Loucy (cell line): ENCODE data around the gene SFXN3.

ENCODE experiments used
- EZH2phosphoT487 ChIP-seq: fragments of 200-600 bp; IDR thresholded peaks from 2 replicates; pipeline ENCODE4 v1.6.1; 2018; ENCODE audit warnings: antibody characterized with exemption, mild to moderate bottlenecking, moderate library complexity, borderline replicate concordance
- TF ChIP-seq, protein P1 (sequence below): fragments of 200-600 bp; sonication (generic); conservative IDR thresholded peaks from 2 replicates; pipeline ENCODE4 v1.5.1; 2014; ENCODE audit warnings: mild to moderate bottlenecking, antibody characterized with exemption, low read length

- TF ChIP-seq, protein P1, sequence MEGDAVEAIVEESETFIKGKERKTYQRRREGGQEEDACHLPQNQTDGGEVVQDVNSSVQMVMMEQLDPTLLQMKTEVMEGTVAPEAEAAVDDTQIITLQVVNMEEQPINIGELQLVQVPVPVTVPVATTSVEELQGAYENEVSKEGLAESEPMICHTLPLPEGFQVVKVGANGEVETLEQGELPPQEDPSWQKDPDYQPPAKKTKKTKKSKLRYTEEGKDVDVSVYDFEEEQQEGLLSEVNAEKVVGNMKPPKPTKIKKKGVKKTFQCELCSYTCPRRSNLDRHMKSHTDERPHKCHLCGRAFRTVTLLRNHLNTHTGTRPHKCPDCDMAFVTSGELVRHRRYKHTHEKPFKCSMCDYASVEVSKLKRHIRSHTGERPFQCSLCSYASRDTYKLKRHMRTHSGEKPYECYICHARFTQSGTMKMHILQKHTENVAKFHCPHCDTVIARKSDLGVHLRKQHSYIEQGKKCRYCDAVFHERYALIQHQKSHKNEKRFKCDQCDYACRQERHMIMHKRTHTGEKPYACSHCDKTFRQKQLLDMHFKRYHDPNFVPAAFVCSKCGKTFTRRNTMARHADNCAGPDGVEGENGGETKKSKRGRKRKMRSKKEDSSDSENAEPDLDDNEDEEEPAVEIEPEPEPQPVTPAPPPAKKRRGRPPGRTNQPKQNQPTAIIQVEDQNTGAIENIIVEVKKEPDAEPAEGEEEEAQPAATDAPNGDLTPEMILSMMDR = no peak
- no peak for TF ChIP-seq EZH2phosphoT487
Measured at GRCh38 chr10:101054876-101055275, 23.8 kb downstream of the SFXN3 start.
